ENCODE results near the gene RHOT1.
"Not testable (repeated sequence)": the region's sequence is repeated elsewhere in the genome, so short reads cannot be mapped to it uniquely, and the experiment has no call there.

RHOT1 gene

DNA sequence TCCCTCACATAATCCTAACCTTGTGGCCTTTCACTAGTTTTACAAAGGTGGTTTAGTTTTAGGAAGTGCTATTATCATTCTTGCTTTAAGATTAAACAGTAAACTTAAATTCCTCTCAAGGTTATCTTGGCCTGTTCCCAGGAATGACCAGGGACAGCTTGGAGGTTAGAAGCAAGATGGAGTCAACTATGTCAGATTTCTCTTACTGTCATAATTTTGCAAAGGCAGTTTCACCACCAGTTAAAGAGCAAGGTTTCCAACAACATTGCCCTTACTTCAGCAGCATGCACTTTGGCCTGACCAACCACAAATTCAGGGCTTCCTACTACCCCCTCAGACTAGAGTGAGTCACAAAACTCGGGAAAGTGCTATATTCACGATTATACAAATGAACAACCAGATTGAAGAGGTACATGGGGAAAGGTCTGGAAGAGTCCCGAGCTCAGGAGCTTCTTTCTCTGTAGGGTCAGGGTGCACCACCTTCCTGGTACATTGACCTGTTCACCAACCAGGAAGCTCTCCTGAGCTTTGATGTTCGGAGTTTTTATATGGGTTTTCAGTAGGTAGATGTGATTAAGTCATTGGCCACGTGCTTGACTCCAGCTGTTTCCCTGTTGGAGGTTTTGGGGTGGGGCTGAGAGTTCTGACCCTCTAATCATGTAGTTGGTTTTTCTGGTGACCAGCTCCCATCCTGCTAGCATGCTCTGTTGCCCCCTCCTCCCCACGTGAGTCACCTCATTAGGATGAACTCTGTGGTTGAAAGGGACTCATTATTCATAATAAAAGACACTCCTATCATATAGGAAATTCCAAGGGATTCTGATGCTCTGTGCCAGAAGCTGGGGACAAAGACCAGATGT lies 19.4 kb downstream of the RHOT1 start:
- Histone ChIP-seq H3K36me3 (no peaks in the 10 kb centered on the region), H3K4me1 (no peaks in the 10 kb centered on the region), H3K4me3 (ENCODE audit: low read depth, low read length) (no peak overlapping the region), H3K27me3 (no peaks in the 10 kb centered on the region), H3K9me3 (no peaks in the 10 kb centered on the region)
- no peak for TF ChIP-seq CTCF (IDR thresholded peaks at IDR 0.05; ENCODE audit: low read depth, low read length)
- no peak for DNase-seq

- H3K4me3 ChIP-seq (ENCODE audit: low read depth, low read length), result no peak overlapping the region
- no peak for DNase-seq
- H3K4me1 ChIP-seq, result no peaks in the 10 kb centered on the region
- no peaks in the 10 kb centered on the region for H3K9me3 ChIP-seq
- H3K36me3 ChIP-seq, result no peaks in the 10 kb centered on the region
- no peak for TF ChIP-seq CTCF (IDR thresholded peaks at IDR 0.05; ENCODE audit: low read depth, low read length)
- no peaks in the 10 kb centered on the region for H3K27me3 ChIP-seq
Observed at GRCh38 chr17:32174889-32175288, 32.6 kb downstream of the RHOT1 start.

DNA sequence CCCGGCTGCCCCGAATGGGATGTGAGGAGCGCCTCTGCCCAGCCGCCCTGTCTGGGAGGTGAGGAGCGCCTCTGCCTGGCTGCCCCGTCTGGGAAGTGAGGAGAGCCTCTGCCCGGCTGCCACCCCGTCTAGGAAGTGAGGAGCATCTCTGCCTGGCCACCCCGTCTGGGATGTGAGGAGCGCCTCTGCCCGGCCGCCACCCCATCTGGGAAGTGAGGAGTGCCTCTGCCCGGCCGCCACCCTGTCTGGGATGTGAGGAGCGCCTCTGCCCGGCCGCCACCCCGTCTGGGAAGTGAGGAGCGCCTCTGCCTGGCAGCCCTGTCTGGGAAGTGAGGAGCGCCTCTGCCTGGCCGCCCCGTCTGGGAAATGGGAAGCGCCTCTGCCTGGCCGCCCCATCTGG lies 36.4 kb downstream of the RHOT1 start:
- H3K27me3 ChIP-seq; H3K4me1 ChIP-seq; H3K9me3 ChIP-seq; H3K36me3 ChIP-seq; DNase-seq; H3K4me3 ChIP-seq (ENCODE audit: low read depth, low read length): not testable (repeated sequence)

DNA sequence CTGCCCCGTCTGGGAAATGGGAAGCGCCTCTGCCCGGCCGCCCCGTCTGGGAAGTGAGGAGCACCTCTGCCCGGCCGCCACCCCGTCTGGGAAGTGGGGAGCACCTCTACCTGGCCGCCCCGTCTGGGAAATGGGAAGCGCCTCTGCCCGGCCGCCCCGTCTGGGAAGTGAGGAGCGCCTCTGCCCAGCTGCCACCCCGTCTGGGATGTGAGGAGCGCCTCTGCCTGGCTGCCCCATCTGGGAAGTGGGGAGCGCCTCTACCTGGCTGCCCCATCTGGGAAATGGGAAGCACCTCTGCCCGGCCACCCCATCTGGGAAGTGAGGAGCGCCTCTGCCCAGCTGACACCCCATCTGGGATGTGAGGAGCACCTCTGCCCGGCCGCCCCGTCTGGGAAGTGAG lies 36.8 kb downstream of the RHOT1 start:
- not testable (repeated sequence) for H3K4me3 ChIP-seq (ENCODE audit: low read depth, low read length); DNase-seq; H3K36me3 ChIP-seq; H3K27me3 ChIP-seq; H3K4me1 ChIP-seq; H3K9me3 ChIP-seq

DNA sequence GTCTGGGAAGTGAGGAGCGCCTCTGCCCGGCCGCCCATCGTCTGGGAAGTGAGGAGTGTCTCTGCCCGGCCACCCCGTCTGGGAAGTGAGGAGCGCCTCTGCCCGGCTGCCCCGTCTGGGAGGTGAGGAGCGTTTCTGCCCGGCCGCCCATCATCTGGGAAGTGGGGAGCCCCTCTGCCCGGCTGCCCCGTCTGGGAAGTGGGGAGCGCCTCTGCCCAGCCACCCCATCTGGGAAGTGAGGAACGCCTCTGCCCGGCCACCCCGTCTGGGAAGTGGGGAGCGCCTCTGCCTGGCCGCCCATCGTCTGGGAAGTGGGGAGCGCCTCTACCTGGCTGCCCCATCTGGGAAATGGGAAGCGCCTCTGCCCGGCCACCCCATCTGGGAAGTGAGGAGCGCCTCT lies 37.2 kb downstream of the RHOT1 start:
- not testable (repeated sequence) for H3K27me3 ChIP-seq; H3K4me1 ChIP-seq; H3K4me3 ChIP-seq (ENCODE audit: low read depth, low read length); H3K36me3 ChIP-seq; DNase-seq; H3K9me3 ChIP-seq

GRCh38 chr17:32180262-32180661 lies 38.0 kb downstream of the RHOT1 start:
- not testable (repeated sequence) for H3K27me3 ChIP-seq; H3K4me1 ChIP-seq; DNase-seq; H3K4me3 ChIP-seq (ENCODE audit: low read depth, low read length); H3K9me3 ChIP-seq; H3K36me3 ChIP-seq

DNA sequence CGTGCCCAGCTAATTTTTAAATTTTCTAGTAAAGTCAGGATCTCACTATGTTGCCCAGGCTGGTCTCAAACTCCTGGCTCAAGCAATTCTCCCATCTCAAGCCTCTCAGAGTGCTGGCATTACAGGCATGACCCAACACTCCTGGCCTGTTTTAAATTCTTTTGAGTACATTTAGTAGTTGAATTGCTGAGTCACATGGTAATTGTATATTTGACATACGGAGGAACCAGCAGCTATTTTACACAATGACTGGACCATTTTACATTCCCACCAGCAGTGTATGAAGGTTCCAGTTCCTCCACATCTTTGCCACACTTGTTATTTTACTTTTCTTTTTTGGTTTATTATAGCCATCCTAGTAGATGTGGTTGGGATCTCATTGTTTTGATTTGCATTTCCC lies 43.6 kb downstream of the RHOT1 start:
- Histone ChIP-seq H3K4me1 (no peaks in the 10 kb centered on the region), H3K27me3 (no peaks in the 10 kb centered on the region), H3K4me3 (ENCODE audit: low read depth, low read length) (no peak overlapping the region), H3K36me3 (no peaks in the 10 kb centered on the region), H3K9me3 (no peaks in the 10 kb centered on the region)
- no peak for DNase-seq
- TF ChIP-seq CTCF (IDR thresholded peaks at IDR 0.05; ENCODE audit: low read depth, low read length), result no peak

DNA sequence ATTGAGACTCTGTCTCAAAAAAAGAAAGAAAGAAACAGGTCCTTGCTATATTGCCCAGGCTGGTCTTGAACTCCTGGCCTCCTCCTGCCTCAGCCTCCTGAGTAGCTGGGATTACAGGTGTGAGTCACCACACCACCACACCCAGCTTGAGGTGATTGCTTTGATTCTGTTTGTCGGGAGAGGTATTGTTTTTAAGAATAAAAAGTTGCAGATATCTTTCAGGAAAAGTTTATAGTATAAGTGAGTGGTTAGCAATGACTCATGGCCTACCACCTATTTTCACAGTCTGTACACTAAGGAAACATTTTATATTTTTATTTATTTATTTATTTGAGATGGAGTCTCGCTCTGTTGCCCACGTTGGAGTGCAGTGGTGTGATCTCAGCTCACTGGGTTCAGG lies 45.0 kb downstream of the RHOT1 start:
- H3K4me3 ChIP-seq (ENCODE audit: low read depth, low read length), result no peak overlapping the region
- H3K4me1 ChIP-seq, result no peaks in the 10 kb centered on the region
- no peak for DNase-seq

More for the DNA sequence above, 45.0 kb downstream of the RHOT1 start:
- no peak for TF ChIP-seq CTCF (IDR thresholded peaks at IDR 0.05; ENCODE audit: low read depth, low read length)
- no peaks in the 10 kb centered on the region for H3K27me3 ChIP-seq
- H3K36me3 ChIP-seq, result no peaks in the 10 kb centered on the region
- H3K9me3 ChIP-seq, result no peaks in the 10 kb centered on the region
